CD4-positive, alpha-beta T cell treated with Interleukin-10 for 1 hour (primary cell): Measurements from ENCODE around the gene EBF3.

ENCODE experiments used
- DNase-seq: peaks from one replicate; pipeline ENCODE4 v3.0.0-alpha.2; 2020

The EBF3 gene

GRCh38 chr10:129958629-129959543 is 5.2 kb downstream of the EBF3 start:
- no peak for DNase-seq

DNA sequence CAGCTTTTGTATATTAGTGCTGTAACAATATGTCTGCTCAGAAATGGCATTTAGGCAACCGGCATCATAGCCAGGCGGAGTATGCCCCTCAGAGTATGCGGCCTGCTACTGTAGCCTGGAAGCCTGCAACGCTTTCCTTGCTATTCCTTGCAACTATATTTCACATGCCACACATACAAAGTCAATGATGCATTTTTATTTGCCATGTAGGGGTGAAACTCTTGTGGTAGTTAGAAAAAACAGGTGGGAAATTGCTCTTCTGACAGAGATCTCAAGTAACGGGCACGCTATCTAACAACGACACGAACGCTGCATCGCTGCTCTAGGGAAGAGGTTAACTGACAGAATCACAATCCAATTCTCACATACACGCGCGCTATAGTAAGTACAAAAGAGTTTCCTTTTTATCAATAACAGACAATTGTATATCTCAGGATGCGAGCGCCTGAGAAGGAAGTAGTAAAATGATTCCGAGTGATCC is 5.9 kb downstream of the EBF3 start:
- DNase-seq = no peak

DNA sequence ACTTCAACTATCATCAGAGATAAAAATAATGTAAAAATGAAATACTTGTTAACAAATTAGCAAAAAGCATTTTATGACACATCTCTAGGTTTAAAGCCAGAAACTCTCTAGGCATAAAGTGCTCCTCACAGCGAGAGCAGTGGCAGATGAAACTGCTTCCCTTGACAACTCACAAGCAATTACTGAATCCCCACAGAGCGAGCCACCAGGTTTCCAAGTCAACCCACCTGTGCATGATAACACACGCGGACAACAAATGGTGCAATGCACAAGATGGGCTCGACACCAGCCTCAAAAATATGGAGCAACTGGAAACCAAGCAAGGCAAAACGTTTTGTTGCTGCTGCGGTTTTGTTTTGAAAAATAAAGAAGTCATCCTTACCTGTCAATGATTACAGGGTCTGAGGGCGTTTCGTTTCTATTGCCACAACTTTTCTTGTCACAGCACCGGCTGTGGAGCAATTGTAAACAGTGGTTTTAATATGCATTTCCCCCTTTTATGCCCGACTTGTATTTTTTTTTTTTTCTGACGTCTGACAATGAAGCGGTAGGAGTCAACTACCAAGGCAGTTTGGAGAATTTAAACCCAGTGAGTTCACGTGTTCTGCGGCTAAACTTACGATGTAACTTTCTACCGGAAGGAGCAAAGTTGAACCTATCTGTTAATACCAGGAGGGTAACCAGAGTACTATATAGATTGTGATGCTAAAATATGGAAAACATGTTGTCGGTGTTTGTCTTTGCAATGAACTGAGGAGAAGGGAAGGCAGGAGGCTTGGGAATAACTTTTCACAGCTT is 7.0 kb downstream of the EBF3 start:
- DNase-seq = no peak

DNA sequence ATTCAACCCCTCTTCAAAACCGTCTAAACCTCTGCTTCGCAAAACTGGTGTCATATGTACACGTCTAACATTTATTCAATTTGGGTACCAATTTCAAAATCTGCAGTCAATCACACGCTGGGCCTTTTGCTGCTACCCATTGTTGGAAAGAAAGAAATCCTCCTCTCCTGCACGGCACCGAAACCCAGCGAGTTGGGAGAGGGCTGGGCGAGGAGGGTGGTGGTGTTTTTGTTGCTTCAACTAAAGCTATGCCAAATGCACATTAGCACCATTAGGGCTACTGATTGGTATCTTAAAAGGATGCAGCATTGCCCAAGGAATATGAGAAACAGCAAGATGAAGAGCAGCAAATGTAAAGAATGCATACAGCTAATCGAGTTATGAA is 7.8 kb downstream of the EBF3 start:
- DNase-seq = no peak

- DNase-seq = no peak
Observed at GRCh38 chr10:129955601-129956285, 8.3 kb downstream of the EBF3 start.

DNA sequence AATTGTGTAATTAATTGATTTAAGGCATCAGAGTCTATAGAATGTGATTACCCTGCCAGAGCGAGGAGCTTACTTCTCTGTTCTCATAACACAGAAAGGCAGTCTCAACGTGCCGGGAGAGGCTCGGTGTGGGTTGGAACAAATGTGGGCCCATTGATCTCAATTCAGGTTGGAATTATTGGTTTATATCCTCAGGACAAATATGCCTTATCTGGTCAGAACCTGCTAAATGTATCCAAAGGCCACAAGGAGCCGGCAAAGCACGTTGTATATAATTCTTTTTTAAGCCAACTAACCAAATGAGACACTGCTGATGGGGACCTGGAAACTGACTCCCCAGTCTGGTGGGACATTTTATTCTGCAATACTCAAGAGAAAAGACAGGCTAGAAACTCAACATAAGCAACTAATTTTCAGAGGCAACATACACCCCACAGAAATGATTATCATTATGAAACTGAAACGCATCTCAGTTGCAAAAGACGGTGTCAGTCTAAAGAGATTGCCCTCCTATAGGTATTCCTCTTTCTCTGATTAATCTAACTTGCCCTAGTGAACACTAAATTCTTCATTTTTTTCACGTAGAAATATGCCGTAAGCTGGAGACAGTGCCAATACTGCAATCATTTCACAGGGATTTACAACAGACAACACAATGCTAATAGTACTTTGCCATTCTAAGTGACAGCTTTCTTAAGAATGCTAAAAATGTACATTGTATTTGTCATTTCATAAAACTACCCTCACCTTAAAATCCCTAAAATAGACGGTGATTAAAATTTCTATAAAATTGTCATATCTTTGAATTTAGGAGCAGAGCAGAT is 9.4 kb downstream of the EBF3 start:
- DNase-seq = no peak

- DNase-seq = no peak
Observed at GRCh38 chr10:129953119-129954051, 10.7 kb downstream of the EBF3 start.

GRCh38 chr10:129952378-129953118 is 11.5 kb downstream of the EBF3 start:
- no peak for DNase-seq

GRCh38 chr10:129951970-129952265 is 12.2 kb downstream of the EBF3 start:
- no peak for DNase-seq

- DNase-seq = no peak
Observed at GRCh38 chr10:129951101-129951969, 12.7 kb downstream of the EBF3 start.

DNA sequence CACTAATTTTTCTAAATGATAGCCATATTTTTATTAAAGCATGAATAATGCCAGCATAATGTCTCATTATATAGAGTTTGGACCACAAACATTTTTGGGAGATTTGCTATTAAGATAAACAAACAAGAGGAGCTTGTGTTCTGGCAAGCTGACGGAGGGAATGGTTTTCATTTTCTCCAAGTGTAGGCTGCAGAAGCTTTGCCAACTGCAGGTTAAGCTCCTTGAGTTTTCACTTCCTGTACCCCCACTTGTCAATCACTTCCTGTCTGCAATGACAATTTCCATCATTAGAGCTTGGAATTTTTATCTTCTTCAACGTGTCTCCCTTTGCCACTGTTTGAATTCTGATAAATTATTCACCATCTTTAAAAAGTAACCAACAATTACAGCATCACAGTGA is 13.4 kb downstream of the EBF3 start:
- DNase-seq = no peak

DNA sequence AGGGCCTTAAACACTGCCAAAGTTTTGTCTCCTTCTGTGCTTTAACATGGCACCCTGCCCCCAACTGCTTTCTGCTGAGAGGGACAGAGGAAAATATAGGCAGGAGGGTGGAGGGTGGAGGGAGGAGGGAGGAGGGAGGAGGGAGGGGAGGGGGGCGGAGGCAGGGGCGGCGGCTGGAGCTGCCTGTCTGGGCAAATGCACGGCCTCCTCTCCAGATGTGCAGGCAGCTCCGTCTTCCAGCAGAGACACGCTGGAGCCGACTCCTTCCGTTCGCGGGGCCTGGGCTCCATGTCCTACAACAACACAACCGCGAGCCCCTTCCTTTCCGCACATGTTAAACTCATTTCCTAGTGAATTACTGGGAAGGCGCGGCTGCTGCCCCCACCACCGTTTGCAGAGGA is 14.2 kb downstream of the EBF3 start:
- no peak for DNase-seq

GRCh38 chr10:129949411-129949810 is 14.7 kb downstream of the EBF3 start:
- no peak for DNase-seq

DNA sequence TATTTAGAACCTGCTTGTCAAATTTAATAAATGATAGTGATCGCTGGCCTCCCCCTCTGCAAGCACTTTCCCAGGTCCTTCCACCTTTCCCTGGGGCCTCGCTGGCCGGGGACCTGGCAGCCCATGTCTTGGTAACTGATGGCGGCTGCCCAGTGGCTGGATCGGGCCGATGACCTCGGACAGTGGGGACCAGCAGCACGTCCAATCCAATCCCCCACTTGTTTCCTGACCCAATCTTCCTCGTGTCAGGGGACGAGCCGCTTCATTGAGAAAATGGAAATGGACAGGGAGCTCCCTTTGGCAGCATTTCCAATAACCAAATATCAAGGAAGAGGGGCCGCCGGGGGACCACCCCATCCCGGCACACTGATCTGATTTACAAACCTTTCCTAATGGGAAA is 17.2 kb downstream of the EBF3 start:
- DNase-seq = no peak

DNA sequence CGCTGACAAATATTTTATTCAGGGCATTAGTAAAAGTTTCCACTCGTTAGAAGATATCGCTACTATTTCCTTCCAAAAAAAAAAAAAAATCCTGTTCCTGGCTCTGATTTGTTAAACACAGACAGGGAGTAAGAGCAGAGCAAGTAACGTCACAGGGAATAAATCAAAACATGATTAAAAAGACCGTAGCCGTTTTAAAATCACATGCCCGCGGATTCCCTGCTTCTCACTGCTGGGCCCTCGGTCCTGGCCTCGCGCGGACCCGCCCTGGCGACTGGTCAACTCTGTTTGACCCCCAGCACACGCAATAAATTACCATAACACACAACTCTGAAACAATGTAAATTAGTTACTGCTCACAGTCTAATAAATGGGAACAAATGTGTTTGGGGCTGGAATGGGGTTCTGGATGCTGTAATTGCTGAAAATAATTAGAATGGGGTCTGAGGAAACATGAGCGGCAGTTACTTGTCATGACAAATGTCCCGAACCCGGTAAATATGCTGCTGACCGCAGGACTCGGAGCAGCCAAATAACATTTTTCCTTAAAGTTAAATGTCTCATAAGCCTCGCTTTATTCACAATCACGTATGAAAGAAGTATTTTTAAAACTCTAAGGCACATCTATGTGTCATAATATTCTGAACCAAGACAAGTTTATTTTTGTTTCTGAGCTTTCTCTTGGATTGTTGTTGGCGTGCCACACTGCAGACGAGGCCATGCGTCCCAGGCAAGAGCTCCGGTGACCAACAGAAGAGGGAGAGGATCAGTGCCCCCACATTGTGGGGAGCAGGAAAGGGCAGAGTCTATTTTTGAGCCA is 17.9 kb downstream of the EBF3 start:
- no peak for DNase-seq

- DNase-seq = no peak
Observed at GRCh38 chr10:129945526-129945925, 18.5 kb downstream of the EBF3 start.

DNA sequence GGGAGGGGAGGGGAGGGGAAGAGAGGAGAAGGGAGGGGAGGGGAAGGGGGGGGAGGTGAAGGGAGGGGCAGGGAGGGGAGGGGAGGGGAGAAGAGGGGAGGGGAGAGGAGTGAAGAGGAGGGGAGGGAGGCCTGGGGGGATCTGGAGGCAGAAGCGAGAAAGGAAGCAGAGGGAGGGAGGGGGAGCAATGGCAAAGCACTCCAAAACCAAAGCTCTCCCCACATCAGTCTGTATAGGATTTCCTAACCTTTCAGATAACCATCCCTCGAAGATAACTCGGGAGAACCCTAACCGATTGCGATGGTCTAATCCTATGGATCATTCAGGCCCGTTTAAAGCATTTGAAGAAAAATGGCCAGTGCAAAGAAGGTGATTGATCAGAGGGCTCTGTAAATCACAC is 19.0 kb downstream of the EBF3 start:
- DNase-seq = no peak

DNA sequence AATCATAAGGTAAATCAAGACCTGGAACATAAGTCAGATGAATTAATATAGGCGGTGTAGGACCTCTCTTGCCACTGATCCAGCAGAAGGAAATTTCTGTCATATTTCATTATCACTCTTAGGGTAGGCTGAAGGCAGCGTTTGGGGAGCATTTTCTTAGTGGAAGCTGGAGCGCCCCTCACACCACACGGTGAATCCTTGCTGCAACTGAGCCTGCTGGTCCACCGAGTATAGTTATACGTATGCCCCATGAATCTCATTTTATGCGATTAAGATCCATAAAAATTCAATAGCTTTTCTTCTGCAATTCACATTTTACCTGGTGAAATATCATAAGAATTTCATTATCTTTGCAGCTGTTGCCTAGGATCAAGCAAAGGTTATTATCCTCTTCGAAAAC is 19.6 kb downstream of the EBF3 start:
- DNase-seq = no peak
